H1 (cell line): ENCODE data around the gene PLVAP. TPM values are rescaled to one million over a fixed set of nuclear protein-coding genes. Genes with fewer than 3 reads are reported as not detected.
A peak's percentile ranks its signal among the peaks of the same experiment; 100 is the strongest.

Source experiments
- ASH2L ChIP-seq: fragments of 200-600, 300-600 bp; sonication (generic); IDR thresholded peaks from one replicate; pipeline ENCODE4 v1.7.1; 2017; ENCODE audit warnings: low read length
- BACH1 ChIP-seq: IDR thresholded peaks from 2 replicates; pipeline ENCODE4 v1.6.1; 2012; ENCODE audit warnings: low read length, improper control_type of control experiment
- BCL11A ChIP-seq, 2 experiments: IDR thresholded peaks; one replicate each; pipeline ENCODE4 v1.6.1; 2011; ENCODE audit warnings: low read depth in 2 of 2, low read length in 2 of 2, mild to moderate bottlenecking in 2 of 2
- CHD2 ChIP-seq: IDR thresholded peaks from 2 replicates; pipeline ENCODE4 v1.6.1; 2012; ENCODE audit warnings: low read length, improper control_type of control experiment
- EGR1 ChIP-seq: IDR thresholded peaks from 2 replicates; pipeline ENCODE4 v1.6.1; 2011; ENCODE audit warnings: low read depth, low read length, borderline replicate concordance
- EP300 ChIP-seq, 2 experiments: IDR thresholded peaks; 1 replicate in 1 of 2; 2 replicates in 1 of 2; pipeline ENCODE4 v1.6.1; 2011 to 2012; ENCODE audit warnings: low read depth in 2 of 2, low read length in 2 of 2, mild to moderate bottlenecking in 2 of 2, borderline replicate concordance in 1 of 2, inconsistent platforms in 1 of 2, moderate library complexity in 1 of 2
- EZH2 ChIP-seq: fragments of 200-600 bp; sonication (generic); IDR thresholded peaks from 2 replicates; pipeline ENCODE4 v1.7.1; 2012; ENCODE audit warnings: low read depth, mild to moderate bottlenecking, moderate library complexity, low read length, inconsistent platforms; ENCODE audit not compliant: severe bottlenecking
- FOSL1 ChIP-seq: IDR thresholded peaks from 2 replicates; pipeline ENCODE4 v1.6.1; 2011; ENCODE audit warnings: mild to moderate bottlenecking, low read depth, low read length, moderate library complexity; ENCODE audit not compliant: insufficient read depth
- GTF2F1 ChIP-seq: IDR thresholded peaks from 2 replicates; pipeline ENCODE4 v1.6.1; 2012; ENCODE audit warnings: low read depth, low read length, improper control_type of control experiment, borderline replicate concordance
- HDAC2 ChIP-seq, 2 experiments: fragments of 300-600 bp in 1 of 2; sonication (generic) in 1 of 2; IDR thresholded peaks; 2 replicates each; pipeline ENCODE4 v1.6.1; 2011 to 2012; ENCODE audit warnings: low read depth in 2 of 2, low read length in 2 of 2, mild to moderate bottlenecking in 2 of 2, moderate library complexity in 2 of 2, borderline replicate concordance in 1 of 2, inconsistent platforms in 1 of 2
- JUND ChIP-seq: IDR thresholded peaks from 2 replicates; pipeline ENCODE4 v1.6.1; 2011; ENCODE audit warnings: mild to moderate bottlenecking, improper control_type of control experiment, low read length
- KDM1A ChIP-seq: fragments of 200-600, 300-600 bp; sonication (generic); IDR thresholded peaks from 2 replicates; pipeline ENCODE4 v1.7.1; 2016; ENCODE audit warnings: mild to moderate bottlenecking, low read length, borderline replicate concordance
- MAFK ChIP-seq: IDR thresholded peaks from 2 replicates; pipeline ENCODE4 v1.6.1; 2012; ENCODE audit warnings: low read depth, mild to moderate bottlenecking, improper control_type of control experiment, low read length
- PHF8 ChIP-seq: fragments of 200-600 bp; sonication (generic); conservative IDR thresholded peaks from 2 replicates; pipeline ENCODE4 v1.7.1; 2012; ENCODE audit warnings: low read depth, mild to moderate bottlenecking, inconsistent platforms, low read length, moderate library complexity
- POLR2AphosphoS5 ChIP-seq: IDR thresholded peaks from 2 replicates; pipeline ENCODE4 v1.6.1; 2011; ENCODE audit warnings: low read depth, low read length
- RFX5 ChIP-seq: IDR thresholded peaks from 2 replicates; pipeline ENCODE4 v1.6.1; 2011; ENCODE audit warnings: low read depth, low read length, improper control_type of control experiment, borderline replicate concordance
- SAP30 ChIP-seq: fragments of 300-600 bp; sonication (generic); IDR thresholded peaks from 2 replicates; pipeline ENCODE4 v1.7.1; 2012; ENCODE audit warnings: low read length, moderate library complexity, mild to moderate bottlenecking, inconsistent platforms; ENCODE audit not compliant: insufficient read depth, insufficient replicate concordance
- SIX5 ChIP-seq: IDR thresholded peaks from 2 replicates; pipeline ENCODE4 v1.6.1; 2011; ENCODE audit warnings: mild to moderate bottlenecking, low read depth, low read length
- SP4 ChIP-seq: IDR thresholded peaks from 2 replicates; pipeline ENCODE4 v1.6.1; 2012; ENCODE audit warnings: low read length, inconsistent platforms
- TAF7 ChIP-seq: optimal IDR thresholded peaks from 2 replicates; pipeline ENCODE3; 2011; ENCODE audit warnings: low read depth, mild to moderate bottlenecking, inconsistent platforms, low read length, moderate library complexity, borderline replicate concordance
- TBP ChIP-seq: IDR thresholded peaks from 2 replicates; pipeline ENCODE4 v1.6.1; 2011; ENCODE audit warnings: low read depth, low read length, improper control_type of control experiment
- TCF12 ChIP-seq: IDR thresholded peaks from 2 replicates; pipeline ENCODE4 v1.6.1; 2011; ENCODE audit warnings: low read depth, mild to moderate bottlenecking, low read length
- ZNF274 ChIP-seq: IDR thresholded peaks from 2 replicates; pipeline ENCODE4 v1.7.0; 2012; ENCODE audit warnings: low read length, borderline replicate concordance; ENCODE audit errors: extremely low read depth
- polyA plus RNA-seq, 7 experiments: library from polyadenylated mRNA; depleted of rRNA in 3 of 7; stranded (reverse) in 5 of 7; unstranded in 2 of 7; fragments of >200 nt in 5 of 7; fragments of 200-250 nt in 2 of 7; gene quantifications; 1 replicate in 5 of 7; 2 replicates in 1 of 7; 4 replicates in 1 of 7; pipeline versions ENCODE4 v1.2.1 to v1.2.3, GENCODE V29; 2011 to 2013; ENCODE audit warnings: missing spikeins in 2 of 7, mixed read lengths in 2 of 7
- total RNA-seq: library from RNA; stranded (reverse); fragmentation: NEBNext Ultra II Directional; extraction: Animal tissue kit (Norgen Biotek cat#: 25700); gene quantifications from 2 replicates; pipeline ENCODE4 v1.2.1, GENCODE V29; 2021
- TF ChIP-seq, protein P1 (sequence below): IDR thresholded peaks from 2 replicates; pipeline ENCODE4 v1.6.1; 2012; ENCODE audit warnings: inconsistent platforms

The PLVAP gene
- total and polyA plus RNA-seq, 2 of the 8 experiments (the other 6 are each of a cell fraction or from before 2014, with no cell fraction given): 0.32 TPM; not detected in 1

DNA sequence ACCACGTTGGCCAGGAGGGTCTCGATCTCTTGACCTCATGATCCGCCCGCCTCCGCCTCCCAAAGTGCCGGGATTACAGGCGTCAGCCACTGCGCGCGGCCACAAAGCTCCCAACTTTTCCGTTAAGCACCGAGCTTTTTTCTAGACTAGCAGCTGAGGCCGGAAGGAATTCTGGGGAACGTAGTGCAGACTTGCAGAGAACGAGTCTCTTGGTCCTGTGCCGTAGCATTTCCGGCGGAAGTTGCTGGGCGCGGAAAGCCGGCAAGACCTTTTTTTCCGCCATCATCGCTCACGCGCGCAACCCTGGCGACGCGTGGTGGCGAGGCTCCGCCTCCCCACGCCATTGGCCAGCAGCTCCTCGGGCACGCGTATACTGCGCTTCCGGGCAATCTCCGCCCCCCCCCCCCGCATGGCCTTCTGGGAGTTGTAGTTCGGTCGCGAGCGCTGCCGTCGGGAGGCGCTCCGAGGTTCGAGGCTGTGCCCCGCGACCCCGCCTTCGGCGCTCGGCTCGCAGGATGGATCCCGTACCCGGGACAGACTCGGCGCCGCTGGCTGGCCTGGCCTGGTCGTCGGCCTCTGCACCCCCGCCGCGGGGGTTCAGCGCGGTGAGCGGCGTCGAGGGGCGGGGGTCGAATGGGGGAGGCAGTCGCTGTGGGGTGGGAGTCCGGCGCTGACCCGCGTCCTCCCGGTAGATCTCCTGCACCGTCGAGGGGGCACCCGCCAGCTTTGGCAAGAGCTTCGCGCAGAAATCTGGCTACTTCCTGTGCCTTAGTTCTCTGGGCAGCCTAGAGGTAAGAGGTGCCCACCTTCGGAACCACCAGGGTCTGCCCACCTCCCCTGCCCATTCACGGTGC, 42.7 kb upstream of the PLVAP start, which contains the start of gene MVB12A (continued):
- no peak for TF ChIP-seq KDM1A
- TF ChIP-seq EZH2: no peak
- TF ChIP-seq EP300 (IDR thresholded peaks at IDR 0.05; ENCODE audit: borderline replicate concordance in 1 of 2, low read depth in 2 of 2, low read length in 2 of 2): peak in 1 of 2 experiments; percentile 6; a peak in 1 of 3 replicates
- peak; percentile 96 for TF ChIP-seq EGR1
- TF ChIP-seq SIX5: peak; percentile 56
- TF ChIP-seq BCL11A (IDR thresholded peaks at IDR 0.05; ENCODE audit: low read depth in 2 of 2, low read length in 2 of 2): no peak
- peak; percentile 75; the same call in 1 of the 2 replicates for TF ChIP-seq TBP
- 0 out of 2 replicates have a peak, but pooled peaks have one; percentile 21 for TF ChIP-seq CHD2
- no peak for TF ChIP-seq SP4
- TF ChIP-seq ZNF274: no peak
- no peak for TF ChIP-seq RFX5
- TF ChIP-seq GTF2F1: no peak
- no peak for TF ChIP-seq FOSL1
- TF ChIP-seq BACH1: no peak
- no peak for TF ChIP-seq MAFK
- TF ChIP-seq SAP30: no peak
- TF ChIP-seq HDAC2 (IDR thresholded peaks at IDR 0.05; ENCODE audit: borderline replicate concordance in 1 of 2, low read depth in 2 of 2, low read length in 2 of 2): 0 out of 4 replicates have a peak, but pooled peaks of 1 of the 2 experiments have one; percentile 48
- no peak for TF ChIP-seq ASH2L
- TF ChIP-seq TCF12: no peak
- TF ChIP-seq PHF8: no peak
- TF ChIP-seq, protein P1, sequence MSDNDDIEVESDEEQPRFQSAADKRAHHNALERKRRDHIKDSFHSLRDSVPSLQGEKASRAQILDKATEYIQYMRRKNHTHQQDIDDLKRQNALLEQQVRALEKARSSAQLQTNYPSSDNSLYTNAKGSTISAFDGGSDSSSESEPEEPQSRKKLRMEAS: peak; percentile 87
- TF ChIP-seq JUND: no peak
- TF ChIP-seq TAF7: no peak
- TF ChIP-seq POLR2AphosphoS5: 0 out of 2 replicates have a peak, but pooled peaks have one; percentile 24
